HT1080 (cell line): ENCODE results near the gene CFAP74. TPM values are rescaled to one million over a fixed set of nuclear protein-coding genes. Genes with fewer than 3 reads are reported as not detected.

Source experiments
- DNase-seq: peaks from one replicate; pipeline ENCODE4 v3.0.0-alpha.2; 2015; ENCODE audit warnings: low read depth
- total RNA-seq: library from RNA; depleted of rRNA; stranded (reverse); fragments of >200 nt; shearing (Covaris generic); gene quantifications from 2 replicates; pipeline ENCODE4 v1.2.3, GENCODE V29; 2014

Gene CFAP74
- total RNA-seq, 1 experiment from 2014 or later = not detected

DNA sequence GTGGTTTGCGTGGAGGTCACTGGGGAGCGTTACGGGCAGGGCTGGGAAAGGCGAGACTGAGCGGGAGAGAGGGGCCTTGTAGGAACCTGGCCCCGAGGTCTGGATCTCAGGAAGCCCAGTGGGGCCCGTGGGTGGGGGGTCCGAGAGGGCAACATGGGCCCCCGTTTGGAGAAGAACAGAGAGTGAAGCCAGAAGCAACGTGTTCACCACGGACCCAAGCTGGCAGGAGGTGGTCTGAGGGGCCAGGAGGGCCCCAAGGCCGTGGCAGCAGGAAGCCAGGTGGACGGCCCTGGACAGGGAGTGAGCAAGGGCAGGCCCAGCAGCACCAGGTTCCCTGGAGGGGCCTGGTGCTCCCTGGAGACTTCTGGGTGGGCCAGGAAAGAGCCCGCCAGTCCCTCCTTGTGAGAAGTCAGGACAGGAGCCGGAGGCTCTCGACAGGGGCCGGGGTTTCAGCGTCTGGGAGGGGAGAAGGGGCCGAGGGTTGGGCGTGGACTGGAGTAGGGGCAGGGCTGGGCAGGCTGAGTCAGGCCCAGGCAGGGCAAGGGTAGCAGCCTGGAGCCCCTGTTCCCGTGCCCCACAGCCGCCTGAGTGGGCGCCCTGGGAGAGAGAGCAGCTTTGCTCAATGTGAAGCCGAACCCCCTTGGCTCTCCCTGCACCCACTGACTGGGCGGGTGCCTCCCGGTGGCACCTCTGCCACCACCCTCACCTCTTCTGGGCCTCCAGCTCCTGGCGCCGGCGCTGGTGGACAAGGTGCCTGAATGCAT lies 33.5 kb downstream of the CFAP74 start:
- no peak for DNase-seq

DNA sequence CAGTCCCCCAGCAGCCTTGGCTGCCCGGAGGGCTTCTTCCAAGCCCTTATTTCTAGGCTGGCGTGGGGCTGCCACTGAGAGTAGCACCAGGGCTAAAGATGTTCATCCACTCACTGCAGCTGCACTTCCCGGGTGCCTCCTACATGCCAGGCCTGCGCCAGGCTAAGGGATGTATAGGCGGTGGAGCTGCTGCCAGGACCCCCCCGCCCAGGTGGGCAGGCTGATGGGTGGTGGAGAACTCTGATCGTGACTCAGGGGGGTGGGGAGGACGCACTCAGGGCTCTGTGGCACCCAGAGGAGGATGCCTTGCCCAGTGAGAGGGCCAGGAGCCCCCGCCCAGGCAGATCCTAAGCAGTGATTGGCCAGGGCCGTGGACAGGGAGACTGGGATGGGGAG lies 34.1 kb downstream of the CFAP74 start:
- no peak for DNase-seq

DNA sequence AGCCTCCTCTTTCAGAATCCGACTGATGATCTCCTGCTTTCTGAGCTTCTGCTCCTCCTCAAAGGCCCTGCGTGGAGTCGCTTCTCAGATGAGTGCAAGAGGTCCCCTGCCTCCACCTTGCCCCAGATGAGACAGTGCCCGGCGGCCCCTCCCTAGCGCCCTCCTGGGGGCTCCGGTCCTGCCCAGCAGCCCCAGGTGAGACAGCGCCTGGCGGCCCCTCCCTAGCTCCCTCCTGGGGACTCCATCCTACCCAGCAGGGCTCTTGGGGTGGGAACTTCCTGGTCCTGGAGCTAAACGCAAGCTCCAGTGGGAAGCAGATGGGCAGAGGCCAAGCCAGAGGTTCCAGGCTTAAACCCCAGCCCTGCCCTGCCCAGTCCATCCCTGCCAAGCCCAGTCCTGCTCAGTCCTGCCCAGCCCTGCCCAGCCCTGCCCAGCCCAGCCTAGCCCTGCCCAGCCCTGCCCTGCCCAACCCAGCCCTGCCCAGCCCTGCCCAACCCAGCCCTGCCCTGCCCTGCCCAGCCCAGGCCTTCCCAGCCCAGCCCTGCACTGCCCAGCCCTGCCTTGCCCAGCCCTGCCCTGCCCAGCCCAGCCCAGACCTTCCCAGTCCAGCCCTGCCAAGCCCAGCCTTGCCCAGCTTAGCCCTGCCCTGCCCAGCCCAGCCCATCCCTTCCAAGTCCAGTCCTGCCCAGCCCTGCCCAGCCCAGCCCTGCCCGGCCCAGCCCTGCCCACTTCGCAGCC lies 34.6 kb downstream of the CFAP74 start:
- no peak for DNase-seq

DNA sequence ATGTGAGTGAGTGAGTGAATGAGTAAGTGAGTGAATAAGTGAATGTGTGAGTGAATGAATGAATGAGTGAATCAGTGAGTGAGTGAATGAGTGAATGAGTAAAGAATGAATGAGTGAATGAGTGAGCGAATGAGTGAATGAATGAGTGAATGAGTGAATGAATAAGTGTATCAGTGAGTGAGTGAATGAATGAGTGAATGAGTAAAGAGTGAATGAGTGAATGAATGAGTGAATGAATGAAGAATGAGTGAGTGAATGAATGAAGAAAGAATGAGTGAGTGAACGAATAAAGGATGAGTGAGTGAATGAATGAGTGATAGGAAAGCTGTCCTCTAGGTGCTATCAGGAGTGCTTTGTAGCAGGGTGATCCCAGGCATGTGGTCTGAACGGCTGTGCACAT lies 35.7 kb downstream of the CFAP74 start:
- DNase-seq = no peak

DNA sequence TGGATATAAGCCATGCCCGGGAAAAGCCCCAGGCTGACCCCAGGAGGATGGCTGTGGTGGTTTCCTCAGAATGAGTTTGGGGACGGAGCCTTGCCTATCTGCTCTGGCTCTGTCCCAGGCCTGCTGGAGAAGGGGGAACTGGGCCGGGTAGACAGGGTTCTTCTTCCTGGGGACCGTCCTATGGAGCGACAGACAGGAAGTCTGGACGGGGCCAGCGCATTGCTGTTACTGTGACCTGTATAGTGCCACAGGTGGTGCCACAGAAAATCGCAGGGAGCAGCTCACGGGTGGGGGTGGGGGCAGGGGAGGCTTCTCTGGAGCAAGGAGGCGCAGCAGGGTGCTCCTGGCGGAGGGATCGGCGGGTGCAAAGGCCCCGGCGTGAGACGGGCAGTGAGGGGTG lies 36.4 kb downstream of the CFAP74 start:
- no peak for DNase-seq

DNA sequence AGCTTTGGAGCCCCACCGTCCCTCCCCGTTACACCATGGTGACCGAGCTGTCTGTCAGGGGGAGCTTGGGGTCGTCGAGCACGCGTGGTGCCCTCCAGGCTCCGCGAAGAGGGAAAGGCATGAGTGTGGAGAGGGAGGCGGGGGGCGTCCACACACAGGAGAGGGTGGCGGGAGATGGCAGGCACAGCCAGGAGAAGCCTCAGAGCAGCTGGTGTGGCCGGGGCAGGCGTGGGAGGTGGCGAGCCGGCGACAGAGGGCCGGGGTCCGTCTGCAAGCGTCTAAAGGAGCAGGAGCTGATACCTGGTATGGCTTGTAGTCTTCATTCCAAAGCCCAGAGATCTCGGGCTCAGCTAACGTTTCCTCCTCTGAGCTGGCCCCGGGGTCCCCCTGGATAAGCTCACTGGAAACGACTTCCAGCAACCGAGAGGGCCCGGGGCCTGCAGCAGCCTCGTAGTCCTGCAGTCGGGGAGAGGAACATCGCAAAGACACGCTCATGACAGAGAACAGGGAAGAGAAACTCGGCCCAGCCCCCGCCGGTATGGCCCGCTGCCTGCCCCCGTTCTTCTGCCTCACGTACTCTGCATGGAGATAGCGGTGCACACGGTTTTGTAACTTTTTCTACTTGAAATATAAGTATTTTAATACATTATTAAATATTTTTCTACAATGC lies 37.4 kb downstream of the CFAP74 start:
- no peak for DNase-seq

DNA sequence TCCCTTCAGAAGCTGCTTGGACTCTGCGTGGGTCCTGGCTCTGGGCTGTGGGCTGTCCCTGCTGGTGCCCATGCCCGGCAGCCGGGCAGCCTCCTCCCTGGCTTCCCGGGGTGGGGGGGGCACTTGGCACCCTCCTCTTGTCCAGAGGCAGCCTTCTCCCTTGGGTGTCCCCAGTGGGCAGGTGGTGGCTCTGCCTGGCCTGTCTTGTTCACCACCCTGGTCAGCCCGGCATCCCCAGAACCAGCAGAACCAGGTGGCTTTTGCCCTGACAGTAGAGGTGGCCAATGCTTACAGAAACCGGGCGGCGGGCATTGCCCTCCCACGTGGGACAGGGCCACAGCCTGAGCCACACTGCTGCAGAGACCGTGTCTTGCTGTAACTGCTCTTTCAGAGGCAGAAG lies 38.0 kb downstream of the CFAP74 start:
- DNase-seq = no peak

DNA sequence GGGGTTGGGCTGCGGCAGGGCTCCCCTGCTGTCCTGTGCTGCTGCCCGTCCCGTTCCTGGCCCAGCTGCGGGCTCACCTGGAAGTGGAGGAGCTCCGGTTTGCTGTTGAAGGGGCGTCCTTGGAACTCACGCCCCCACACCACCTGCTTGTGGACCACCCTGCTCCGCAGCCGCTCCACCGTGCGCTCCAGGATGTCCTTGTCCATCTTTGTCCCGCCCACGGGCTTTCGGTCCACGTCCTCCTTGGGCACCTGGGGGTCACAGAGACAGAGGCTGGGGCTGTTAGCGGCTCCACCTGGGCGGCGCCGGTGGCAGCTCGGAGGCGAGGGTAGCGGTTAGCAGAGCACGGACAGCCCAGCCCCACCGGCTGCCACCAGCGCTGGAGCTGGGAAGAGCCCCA lies 38.8 kb downstream of the CFAP74 start:
- DNase-seq = no peak

GRCh38 chr1:1963570-1963969 lies 40.0 kb downstream of the CFAP74 start:
- DNase-seq = no peak

GRCh38 chr1:1962752-1963151 lies 40.8 kb downstream of the CFAP74 start:
- DNase-seq = no peak

DNA sequence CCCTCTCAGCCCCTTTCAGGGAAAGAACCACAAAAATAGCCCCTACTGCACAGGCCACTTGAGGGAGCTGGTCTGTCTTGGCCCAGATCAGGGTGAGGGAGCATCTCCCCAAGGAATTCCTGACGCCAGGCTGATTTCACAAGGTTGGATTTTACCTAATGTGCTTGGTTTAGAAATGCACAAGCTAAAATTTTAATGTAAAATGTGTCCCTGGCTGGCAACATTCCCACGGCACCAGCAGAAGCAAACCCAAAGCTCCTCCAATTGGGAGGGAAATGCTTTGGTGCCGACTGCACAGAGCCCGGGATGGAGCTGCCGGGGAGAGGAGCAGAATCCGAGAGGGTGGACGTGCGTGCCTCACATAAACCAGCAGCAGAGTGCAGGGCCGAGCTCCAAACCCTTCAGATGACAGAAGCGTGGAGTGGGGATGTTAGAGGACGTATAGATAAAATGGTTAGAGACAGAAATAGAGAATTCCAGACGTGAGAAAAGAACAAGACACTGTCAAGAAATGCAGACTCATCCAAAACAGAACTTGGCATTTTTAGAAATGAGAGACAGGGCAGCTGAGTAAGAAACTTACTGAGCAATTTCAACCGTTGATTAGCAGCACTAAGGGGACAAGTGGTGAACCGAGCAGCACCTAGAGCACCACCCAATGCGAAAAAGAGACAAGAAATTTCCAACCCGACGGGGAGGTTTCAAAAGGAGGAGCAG lies 42.9 kb downstream of the CFAP74 start:
- no peak for DNase-seq

DNA sequence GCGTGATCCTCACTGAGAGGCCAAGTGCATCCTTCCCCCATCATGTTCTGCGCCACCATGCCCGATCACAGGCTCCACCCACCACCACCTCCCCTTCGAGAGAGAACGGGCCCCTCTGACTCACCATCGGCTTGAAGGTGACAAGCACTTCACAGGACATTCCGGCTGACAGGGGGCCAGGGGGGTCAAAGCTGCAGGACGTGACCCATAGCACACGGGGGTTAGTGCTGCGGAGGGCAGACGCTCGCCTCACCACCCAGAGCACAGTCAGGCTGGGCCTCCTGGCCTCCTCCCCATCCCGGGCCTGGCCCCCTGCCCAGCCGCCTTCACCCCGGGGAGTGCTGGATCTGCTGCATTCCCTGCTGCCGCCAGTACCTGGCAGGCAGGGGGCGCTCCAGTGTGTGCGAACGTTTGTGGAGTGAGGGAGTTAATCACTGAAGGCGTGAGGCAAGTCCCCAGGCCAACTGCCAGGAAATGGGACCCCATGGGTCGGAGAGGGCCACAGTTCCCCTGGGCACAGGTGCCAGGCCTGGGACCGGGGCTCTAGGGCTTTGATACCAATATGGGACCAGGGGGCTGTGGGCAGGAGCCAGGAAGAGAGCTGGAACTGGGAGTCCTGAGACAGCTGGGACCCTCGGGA lies 43.6 kb downstream of the CFAP74 start:
- DNase-seq = peak; percentile 66

DNA sequence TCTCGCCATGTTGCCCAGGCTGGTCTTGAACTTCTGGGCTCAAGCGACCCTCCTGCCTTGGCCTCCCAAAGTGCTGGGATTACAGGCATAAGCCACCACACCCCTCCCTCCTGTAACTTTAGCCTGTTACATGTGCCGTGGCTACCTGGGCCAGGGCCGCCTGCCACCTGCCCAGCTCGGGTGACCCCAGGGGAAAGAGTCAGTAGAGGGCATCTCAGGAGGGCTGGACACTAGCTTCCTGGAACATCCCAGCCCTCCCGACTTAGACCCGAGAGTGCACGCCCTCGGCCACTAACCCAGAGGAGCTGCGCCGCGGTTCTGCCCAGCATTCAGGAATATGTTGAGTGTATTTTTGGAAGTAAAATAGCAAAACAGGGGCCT lies 44.1 kb downstream of the CFAP74 start:
- no peak for DNase-seq

- DNase-seq = no peak
Measured at GRCh38 chr1:1958071-1958541, 45.5 kb downstream of the CFAP74 start.

DNA sequence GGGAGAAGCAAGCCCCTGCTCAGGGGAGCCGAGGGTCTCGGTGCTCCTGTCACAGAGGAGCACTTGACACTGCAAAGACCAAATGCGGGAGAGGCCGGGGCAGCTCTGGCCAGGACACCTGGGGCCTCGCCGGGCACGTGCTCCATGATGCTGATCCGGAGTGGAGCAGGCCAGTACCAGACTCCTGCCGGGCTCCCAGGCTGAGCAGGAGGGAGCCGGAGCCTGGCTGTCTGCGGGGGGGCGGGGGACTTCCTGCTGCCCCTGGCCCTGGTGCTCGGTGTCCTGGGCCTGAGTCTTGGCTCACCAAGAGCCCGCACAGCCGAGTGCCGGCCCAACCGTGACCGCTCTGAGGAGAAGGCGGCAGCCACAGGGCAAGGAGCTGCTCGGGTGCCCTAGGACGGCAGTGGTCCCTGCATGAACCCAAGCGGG lies 46.0 kb downstream of the CFAP74 start:
- no peak for DNase-seq

- no peak for DNase-seq
Measured at GRCh38 chr1:1956586-1957532, 46.7 kb downstream of the CFAP74 start.

DNA sequence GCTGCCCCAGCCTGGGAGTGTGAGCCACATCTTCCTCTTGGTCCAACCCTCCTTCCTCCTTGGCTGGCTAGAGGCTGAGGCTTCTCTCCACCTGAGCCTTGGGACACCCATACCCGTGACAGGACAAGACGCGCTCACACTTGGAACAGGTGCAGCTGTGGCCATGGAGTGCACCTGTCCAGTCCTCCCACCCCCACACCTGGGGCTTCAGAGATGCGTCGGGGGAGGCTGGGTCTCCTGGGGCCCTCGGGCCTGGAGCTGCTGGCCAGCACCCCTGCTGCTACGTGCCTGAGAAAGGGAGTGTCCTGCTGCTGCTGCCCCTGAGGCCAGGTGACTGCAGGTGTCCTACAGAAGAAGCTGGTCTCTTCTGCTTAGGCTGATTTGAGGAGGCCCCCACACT lies 47.5 kb downstream of the CFAP74 start:
- no peak for DNase-seq

GRCh38 chr1:1955621-1956094 lies 47.9 kb downstream of the CFAP74 start:
- no peak for DNase-seq

- DNase-seq = no peak
Measured at GRCh38 chr1:1954831-1955441, 48.6 kb downstream of the CFAP74 start.
